ENCODE results near the gene SPDYE17. TPM values are rescaled to one million over a fixed set of nuclear protein-coding genes. Genes with fewer than 3 reads are reported as not detected.

Gene SPDYE17
- not detected in 2 replicates for total RNA-seq

GRCh38 chr7:77032261-77032660 is at the start of gene SPDYE17:
SPDYE17 (minus strand) TSS chr7:77032361; CDS start chr7:77030570, 1,791 bp downstream.

GRCh38 chr7:77062557-77062956 is 30.4 kb upstream of the SPDYE17 start, which contains the start of gene SPDYE18:
SPDYE18 (minus strand) TSS chr7:77062558; CDS start chr7:77060512, 2,046 bp downstream.

Other genes with a start within 250 kb of the SPDYE17 start
- gene SPDYE18, start 30.2 kb upstream of the SPDYE17 start, total RNA-seq, result under 0.01 and 0.15 TPM in 2 replicates
- 0.46 and 0.97 TPM in 2 replicates for gene CCDC146, start 90.3 kb upstream of the SPDYE17 start, total RNA-seq
- gene FGL2, start 167.5 kb upstream of the SPDYE17 start, total RNA-seq, result under 0.01 and 0.76 TPM in 2 replicates

All from epithelial cell of umbilical artery (primary cell).